ENCODE data around the gene KRTAP12-3.

Gene KRTAP12-3

DNA sequence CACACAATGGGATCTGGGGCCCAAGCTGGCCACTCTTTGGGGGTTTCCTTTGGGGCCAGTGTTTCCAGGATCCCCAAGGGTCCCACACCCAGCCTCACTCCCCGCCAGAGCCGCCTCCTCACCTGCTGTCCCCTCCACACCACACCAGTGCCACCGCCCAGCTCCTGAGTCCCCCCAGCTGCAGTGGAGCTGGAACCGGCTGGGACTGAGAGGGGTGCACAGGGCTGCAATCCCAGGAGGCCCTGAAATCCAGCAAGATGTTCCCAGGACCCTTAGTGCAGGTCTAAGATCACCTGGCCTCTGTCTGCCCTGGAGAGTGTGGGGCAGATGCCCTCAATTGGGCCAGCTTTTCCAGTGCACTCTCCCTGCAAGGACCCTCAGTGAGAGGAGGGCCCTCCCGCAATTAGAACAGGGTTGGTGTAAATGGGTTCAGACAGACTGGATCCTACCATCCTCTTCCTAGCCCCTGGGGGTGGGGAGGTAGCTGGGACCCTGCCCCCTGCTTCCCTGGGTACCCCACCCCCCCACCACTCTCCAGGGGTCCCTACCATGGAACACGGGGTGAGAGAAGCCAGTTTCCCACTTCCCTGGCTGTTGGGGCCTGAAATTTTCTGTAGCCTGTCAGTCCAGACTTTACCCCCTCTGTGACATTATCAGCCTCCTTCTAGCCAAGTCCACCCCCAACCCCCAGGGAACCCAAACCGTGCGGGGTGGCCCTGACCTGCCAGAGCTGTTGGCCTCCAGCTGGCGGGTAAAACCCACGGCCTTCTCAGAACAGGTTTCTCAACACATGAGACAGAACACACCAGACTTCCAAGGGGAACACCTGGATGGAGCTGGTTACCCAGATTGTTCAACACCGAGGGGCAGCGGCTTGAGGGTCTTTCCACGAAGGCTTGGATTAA lies 46.3 kb downstream of the KRTAP12-3 start:
- DNase-seq = no peak

DNA sequence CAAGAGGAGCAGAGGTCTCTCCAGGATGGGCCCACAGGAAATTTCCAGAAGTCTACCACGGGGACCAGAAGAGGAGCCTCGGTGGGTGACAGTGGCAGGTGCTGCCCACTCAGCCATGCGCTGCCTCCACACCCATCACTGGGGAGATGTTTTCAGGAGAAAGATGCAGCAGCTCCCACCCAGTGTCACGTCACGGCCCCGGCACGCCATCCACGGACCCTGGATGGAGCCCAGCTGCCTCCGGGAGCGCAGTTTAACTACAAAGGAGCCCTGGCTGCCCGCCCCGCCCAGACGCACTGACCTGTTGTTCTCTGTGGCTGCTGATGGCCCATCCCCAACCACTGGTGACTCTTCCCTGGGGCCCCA lies 46.9 kb downstream of the KRTAP12-3 start:
- no peak for DNase-seq

DNA sequence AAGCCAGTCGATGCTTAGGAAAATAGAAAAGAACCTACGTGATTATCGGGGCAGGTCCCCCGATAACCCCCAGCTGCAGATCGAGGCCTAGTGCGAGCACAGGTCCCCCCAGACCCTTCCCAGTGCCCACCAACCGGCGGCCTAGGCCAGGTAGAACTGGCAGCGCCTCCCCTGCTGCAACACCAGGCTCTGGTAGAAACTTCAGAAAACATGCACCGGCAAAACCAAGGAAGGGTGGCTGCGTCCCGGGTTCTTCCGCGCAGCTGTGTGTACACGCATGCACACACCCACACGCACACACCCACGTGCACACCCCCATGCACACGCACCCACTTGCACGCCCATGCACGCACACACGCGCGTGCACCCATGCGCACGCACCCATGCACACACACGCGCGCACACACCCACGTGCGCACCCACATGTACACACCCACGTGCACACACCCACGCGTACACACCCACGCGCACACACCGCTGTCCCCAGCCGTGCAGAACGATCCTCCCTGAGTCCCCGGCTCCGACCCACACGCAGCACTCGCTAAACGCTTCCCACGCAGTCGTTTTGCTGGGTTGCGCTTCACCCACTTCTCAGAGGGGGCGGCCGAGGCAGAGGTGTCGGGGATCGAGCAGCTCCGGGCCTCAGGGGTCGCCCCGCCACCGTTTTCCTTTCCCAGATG lies 48.4 kb downstream of the KRTAP12-3 start:
- DNase-seq = no peak

DNA sequence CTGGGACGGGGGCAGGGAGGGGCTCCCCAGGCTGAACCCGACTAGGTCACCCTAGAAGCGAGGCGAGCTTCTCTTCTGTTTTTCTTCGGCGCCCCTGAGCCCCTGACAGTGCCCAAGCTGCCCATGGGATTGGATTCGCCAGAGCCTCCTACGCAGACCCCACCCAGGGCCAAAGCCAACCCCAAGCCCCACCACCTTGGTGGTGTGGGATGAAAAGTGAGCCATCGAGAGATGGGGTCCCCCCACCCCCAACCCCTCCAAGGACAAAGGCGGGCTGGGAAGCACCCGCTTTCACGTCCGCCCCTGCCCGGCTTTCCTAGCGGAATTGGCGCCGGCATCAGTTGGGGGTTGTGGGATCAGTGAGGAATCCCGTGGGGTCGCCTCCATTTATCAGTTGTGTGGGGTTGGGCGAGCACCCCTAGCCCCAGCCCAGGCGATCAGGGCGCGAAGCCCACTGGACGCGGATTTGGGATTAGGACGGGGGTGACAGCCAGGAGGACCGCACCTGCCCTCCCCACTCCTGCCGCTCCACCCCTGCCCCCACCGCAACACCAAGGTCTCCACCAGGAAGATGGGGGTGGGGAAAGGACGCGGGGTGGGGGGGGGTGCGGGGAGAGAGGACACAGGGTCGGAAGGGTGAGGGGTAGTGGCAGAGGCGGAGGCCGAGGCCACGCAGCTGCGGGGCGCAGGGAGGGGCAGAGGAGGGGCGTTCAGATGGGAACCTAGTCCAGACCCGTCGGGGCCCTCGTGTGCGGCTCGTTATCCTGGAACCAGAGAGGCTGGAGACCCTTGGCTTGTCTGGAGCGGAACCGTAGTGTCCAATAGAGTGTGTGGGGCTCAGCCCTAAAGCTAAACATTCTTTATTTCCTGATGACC lies 49.2 kb downstream of the KRTAP12-3 start:
- no peak for DNase-seq

Measured in activated gamma-delta T cell (primary cell).